ENCODE results near the gene DOCK1.

The DOCK1 gene

GRCh38 chr10:127464561-127464960 lies 559.3 kb downstream of the DOCK1 start:
- peaks cover 5% of the 10 kb centered on the region for H3K27me3 ChIP-seq (ENCODE audit: insufficient read depth, low read length, poor library complexity)
- TF ChIP-seq EZH2 (IDR thresholded peaks at IDR 0.05; ENCODE audit: borderline replicate concordance, low read depth, low read length, severe bottlenecking): no peak
- TF ChIP-seq, protein P1, sequence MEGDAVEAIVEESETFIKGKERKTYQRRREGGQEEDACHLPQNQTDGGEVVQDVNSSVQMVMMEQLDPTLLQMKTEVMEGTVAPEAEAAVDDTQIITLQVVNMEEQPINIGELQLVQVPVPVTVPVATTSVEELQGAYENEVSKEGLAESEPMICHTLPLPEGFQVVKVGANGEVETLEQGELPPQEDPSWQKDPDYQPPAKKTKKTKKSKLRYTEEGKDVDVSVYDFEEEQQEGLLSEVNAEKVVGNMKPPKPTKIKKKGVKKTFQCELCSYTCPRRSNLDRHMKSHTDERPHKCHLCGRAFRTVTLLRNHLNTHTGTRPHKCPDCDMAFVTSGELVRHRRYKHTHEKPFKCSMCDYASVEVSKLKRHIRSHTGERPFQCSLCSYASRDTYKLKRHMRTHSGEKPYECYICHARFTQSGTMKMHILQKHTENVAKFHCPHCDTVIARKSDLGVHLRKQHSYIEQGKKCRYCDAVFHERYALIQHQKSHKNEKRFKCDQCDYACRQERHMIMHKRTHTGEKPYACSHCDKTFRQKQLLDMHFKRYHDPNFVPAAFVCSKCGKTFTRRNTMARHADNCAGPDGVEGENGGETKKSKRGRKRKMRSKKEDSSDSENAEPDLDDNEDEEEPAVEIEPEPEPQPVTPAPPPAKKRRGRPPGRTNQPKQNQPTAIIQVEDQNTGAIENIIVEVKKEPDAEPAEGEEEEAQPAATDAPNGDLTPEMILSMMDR (IDR thresholded peaks at IDR 0.05; ENCODE audit: borderline replicate concordance, extremely low read depth, low read length, poor library complexity, severe bottlenecking): no peak

DNA sequence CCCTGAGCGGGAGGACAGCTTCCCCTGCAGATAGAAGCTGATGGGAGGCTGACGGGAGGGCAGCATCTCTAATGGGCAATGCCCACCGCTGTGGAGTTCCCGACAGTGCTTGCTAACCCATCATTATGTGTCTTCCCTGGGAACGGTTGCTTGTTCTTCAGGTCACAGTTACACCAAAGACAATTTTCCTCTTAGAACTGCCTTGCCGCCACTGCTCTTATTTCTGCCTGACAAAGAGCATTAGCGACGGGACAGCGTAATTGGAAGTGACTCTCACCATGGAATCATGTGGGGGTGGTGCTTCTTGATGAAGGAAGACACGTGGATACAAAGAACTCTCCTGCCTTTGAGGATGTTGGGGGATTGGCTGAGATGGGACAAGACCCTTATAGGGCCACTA lies 562.6 kb downstream of the DOCK1 start:
- no peak for ATAC-seq (ENCODE audit: insufficient read depth, low read depth)
- Histone ChIP-seq H3K27ac (ENCODE audit: low read length) (no peak overlapping the region), H3K9ac (ENCODE audit: low read depth, low read length) (no peak overlapping the region), H2AFZ (ENCODE audit: low read depth, low read length) (no peak overlapping the region), H3K4me3 (ENCODE audit: low read depth in 1 of 2, low read length in 2 of 2) (no peak overlapping the region), H3K4me1 (ENCODE audit: insufficient read depth, low read length) (no peaks in the 10 kb centered on the region), H3K9me3 (ENCODE audit: insufficient read depth, low read length, severe bottlenecking) (no peaks in the 10 kb centered on the region), H3K27me3 (ENCODE audit: insufficient read depth, low read length, poor library complexity) (peaks cover 5% of the 10 kb centered on the region), H3K79me2 (ENCODE audit: insufficient read depth, low read length) (no peaks in the 10 kb centered on the region), H3K4me2 (ENCODE audit: insufficient read depth, low read length) (no peak overlapping the region), H4K20me1 (ENCODE audit: insufficient read depth, low read length) (no peaks in the 10 kb centered on the region), H3K36me3 (ENCODE audit: insufficient read depth, low read length) (no peaks in the 10 kb centered on the region)
- TF ChIP-seq, protein P1 (IDR thresholded peaks at IDR 0.05; ENCODE audit: borderline replicate concordance, extremely low read depth, low read length, poor library complexity, severe bottlenecking): no peak
- no peak for TF ChIP-seq EZH2 (IDR thresholded peaks at IDR 0.05; ENCODE audit: borderline replicate concordance, low read depth, low read length, severe bottlenecking)
- DNase-seq: no peak

More at GRCh38 chr10:127464561-127464960, 559.3 kb downstream of the DOCK1 start:
- H4K20me1 ChIP-seq (ENCODE audit: insufficient read depth, low read length): no peaks in the 10 kb centered on the region
- DNase-seq (no peak), ATAC-seq (ENCODE audit: insufficient read depth, low read depth) (no peak)
- no peak overlapping the region for H3K4me3 ChIP-seq (ENCODE audit: low read depth in 1 of 2, low read length in 2 of 2)
- no peak overlapping the region for H2AFZ ChIP-seq (ENCODE audit: low read depth, low read length)
- no peaks in the 10 kb centered on the region for H3K36me3 ChIP-seq (ENCODE audit: insufficient read depth, low read length)
- no peak overlapping the region for H3K9ac ChIP-seq (ENCODE audit: low read depth, low read length)
- no peaks in the 10 kb centered on the region for H3K9me3 ChIP-seq (ENCODE audit: insufficient read depth, low read length, severe bottlenecking)
- H3K79me2 ChIP-seq (ENCODE audit: insufficient read depth, low read length): no peaks in the 10 kb centered on the region
- no peak overlapping the region for H3K4me2 ChIP-seq (ENCODE audit: insufficient read depth, low read length)
- no peaks in the 10 kb centered on the region for H3K4me1 ChIP-seq (ENCODE audit: insufficient read depth, low read length)
- no peak overlapping the region for H3K27ac ChIP-seq (ENCODE audit: low read length)

DNA sequence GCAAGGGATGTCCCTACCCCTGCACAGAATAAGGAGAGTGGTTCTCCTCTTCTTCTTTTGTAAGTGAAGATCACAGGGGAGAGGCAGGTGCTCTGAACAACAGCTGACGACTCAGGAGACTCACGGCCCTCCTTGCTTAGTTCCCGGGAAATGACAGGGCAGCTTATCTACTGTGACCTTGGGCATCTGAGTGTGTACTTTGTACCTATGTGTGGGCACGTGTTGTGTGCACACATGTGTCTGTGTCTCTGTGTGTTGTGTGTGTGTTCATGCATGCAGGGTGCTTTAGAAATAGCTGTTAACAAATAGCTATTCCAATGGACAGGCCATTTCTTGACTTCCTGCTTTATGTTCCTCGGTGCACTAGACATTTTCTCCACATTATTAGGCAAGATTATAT lies 563.4 kb downstream of the DOCK1 start:
- no peak for TF ChIP-seq EZH2 (IDR thresholded peaks at IDR 0.05; ENCODE audit: borderline replicate concordance, low read depth, low read length, severe bottlenecking)
- TF ChIP-seq, protein P1 (IDR thresholded peaks at IDR 0.05; ENCODE audit: borderline replicate concordance, extremely low read depth, low read length, poor library complexity, severe bottlenecking): no peak
- Histone ChIP-seq H3K9me3 (ENCODE audit: insufficient read depth, low read length, severe bottlenecking) (no peaks in the 10 kb centered on the region), H3K9ac (ENCODE audit: low read depth, low read length) (no peak overlapping the region), H3K27ac (ENCODE audit: low read length) (no peak overlapping the region), H3K4me1 (ENCODE audit: insufficient read depth, low read length) (no peaks in the 10 kb centered on the region), H3K36me3 (ENCODE audit: insufficient read depth, low read length) (no peaks in the 10 kb centered on the region), H3K79me2 (ENCODE audit: insufficient read depth, low read length) (no peaks in the 10 kb centered on the region), H3K4me2 (ENCODE audit: insufficient read depth, low read length) (no peak overlapping the region), H4K20me1 (ENCODE audit: insufficient read depth, low read length) (no peaks in the 10 kb centered on the region), H3K4me3 (ENCODE audit: low read depth in 1 of 2, low read length in 2 of 2) (no peak overlapping the region), H2AFZ (ENCODE audit: low read depth, low read length) (no peak overlapping the region), H3K27me3 (ENCODE audit: insufficient read depth, low read length, poor library complexity) (peaks cover 5% of the 10 kb centered on the region)
- ATAC-seq (ENCODE audit: insufficient read depth, low read depth): no peak
- DNase-seq: no peak

- Histone ChIP-seq H3K4me2 (ENCODE audit: insufficient read depth, low read length) (no peak overlapping the region), H2AFZ (ENCODE audit: low read depth, low read length) (no peak overlapping the region), H3K9ac (ENCODE audit: low read depth, low read length) (no peak overlapping the region), H4K20me1 (ENCODE audit: insufficient read depth, low read length) (no peaks in the 10 kb centered on the region), H3K27me3 (ENCODE audit: insufficient read depth, low read length, poor library complexity) (peaks cover 5% of the 10 kb centered on the region), H3K4me3 (ENCODE audit: low read depth in 1 of 2, low read length in 2 of 2) (no peak overlapping the region), H3K27ac (ENCODE audit: low read length) (no peak overlapping the region), H3K36me3 (ENCODE audit: insufficient read depth, low read length) (no peaks in the 10 kb centered on the region), H3K79me2 (ENCODE audit: insufficient read depth, low read length) (no peaks in the 10 kb centered on the region), H3K9me3 (ENCODE audit: insufficient read depth, low read length, severe bottlenecking) (no peaks in the 10 kb centered on the region), H3K4me1 (ENCODE audit: insufficient read depth, low read length) (no peaks in the 10 kb centered on the region)
- no peak for TF ChIP-seq EZH2 (IDR thresholded peaks at IDR 0.05; ENCODE audit: borderline replicate concordance, low read depth, low read length, severe bottlenecking)
- ATAC-seq (ENCODE audit: insufficient read depth, low read depth) (no peak), DNase-seq (no peak)
Observed at GRCh38 chr10:127470911-127471310, 565.7 kb downstream of the DOCK1 start.

Measured in DND-41 (cell line).